ENCODE results near the gene NFIC.
A peak's percentile ranks its signal among the peaks of the same experiment; 100 is the strongest.
"Not testable (repeated sequence)": the region's sequence is repeated elsewhere in the genome, so short reads cannot be mapped to it uniquely, and the experiment has no call there.

The NFIC gene

DNA sequence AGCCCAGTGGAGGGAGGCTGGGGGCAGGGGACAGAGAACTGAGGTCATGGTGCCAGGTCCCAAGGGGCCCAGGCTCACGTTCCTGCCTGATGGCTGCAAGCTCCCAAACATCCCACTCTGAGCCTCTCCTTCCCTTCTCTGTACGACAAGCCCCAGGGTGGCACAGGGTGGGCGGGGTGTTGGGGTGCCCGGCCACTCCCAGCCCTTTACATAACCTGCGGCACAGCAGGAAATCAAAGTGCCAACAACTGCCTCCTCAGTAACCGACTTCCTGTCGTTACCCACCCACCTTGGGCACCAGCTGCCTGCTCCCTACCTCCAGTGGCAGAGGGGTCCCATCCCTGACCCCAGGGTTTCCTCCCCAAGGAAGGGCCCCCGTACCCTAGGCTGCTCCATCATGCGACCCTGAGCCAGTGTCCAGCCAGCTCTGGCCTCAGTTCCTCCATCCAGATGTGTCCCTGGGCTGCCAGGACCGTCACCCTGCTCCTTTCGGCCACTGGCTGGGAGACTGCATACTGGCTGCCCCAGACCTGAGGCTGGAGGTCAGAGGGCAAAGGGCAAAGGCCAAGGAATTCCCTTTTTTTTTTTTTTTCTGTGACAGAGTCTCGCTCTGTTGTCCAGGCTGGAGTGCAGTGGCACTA lies 27.7 kb upstream of the NFIC start:
- peak; percentile 77 for DNase-seq

DNA sequence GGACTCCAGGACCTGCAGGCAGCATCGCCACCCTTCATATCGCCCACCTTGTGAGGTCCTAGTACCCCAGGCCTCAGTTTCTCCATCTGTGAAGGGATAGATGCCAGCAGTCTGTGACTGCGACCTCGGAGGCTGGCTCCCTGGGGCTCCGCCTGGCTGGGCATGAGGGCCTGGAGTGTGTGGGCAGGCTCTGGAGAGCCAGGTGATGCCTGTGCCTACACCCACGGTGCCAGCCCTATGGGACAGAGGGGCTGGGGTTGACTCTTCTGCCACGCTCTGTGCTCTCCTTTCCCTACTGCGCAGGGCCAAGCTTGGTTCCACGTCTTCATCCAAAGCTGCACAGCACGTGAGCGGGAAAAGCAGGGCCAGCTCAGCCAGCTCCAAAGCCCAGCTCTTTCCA lies 26.0 kb upstream of the NFIC start:
- DNase-seq = no peak

DNA sequence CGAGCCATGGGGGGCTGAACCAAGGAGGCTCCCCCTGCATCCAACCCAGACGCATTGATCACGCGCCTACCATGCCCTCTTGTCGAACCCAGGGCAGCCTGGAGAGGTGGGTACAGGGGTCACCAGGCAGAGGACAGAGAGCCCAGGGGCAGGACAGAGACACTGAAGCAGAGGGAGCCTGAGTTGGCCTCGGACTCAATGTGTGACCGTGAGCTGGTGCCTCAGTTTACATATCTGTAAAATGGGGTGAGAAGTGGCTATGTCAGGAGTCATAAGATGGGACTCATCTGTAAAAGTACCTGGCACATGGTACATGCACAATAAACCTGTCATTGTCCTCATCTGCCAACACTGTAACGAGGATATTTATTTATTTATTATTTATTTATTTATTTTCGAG lies 24.1 kb upstream of the NFIC start:
- DNase-seq = no peak

DNA sequence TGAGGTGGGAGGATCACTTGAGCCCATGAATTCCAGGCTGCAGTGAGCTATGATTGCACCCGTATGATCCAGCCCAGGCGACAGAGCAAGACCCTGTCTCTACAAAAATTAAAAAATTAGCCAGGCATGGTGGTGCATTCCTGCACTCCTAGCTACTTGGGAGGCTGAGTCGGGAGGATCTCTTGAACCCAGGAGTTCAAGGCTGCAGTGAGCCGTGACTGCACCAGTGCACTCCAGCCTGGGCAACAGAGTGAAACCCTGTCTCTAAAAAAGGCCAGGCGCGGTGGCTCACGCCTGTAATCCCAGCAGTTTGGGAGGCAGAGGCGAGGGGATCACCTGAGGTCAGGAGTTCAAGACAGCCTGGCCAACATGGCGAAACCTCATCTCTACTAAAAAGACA lies 23.4 kb upstream of the NFIC start:
- not testable (repeated sequence) for DNase-seq

DNA sequence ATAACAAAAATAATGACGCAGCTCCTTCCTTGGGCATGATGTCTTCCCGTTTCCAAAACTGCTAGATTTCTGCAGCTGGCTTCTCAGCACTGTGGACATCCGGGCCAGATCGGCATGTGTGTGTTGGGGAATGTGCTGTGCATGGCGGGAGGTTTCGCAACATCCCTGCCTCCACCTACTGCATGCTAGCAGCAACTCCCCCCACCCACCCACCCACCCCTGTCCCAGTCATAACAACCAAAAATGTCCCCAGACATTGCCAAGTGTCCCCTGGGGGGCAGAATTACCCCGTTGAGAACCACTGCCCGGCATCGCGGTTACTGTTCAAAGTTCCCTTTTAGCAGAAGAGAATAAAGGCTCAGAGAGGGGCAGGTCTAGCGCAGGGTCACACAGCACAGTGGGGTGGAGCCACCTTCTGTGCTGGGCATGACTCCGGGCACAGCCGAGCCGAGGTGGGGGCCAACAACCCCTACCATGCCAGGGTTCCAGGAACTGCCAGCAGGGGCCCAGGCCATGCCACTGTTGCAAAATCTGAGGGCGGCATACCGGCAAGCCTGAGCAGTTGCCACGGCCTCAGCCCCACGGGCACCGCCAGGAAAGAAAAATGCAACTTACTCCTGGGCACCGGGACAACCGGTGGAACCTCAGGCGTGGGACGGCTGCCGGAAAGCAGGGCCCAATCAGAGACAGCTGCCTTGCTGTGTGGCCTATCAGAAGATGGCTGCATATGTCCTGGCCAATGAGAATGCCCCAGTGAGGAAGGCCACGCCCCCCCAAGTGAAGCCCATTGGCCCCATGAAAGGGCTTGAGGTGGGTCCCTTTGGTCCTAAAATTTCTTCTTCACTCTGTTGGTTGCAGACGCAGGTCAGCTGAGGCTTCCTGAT lies 22.5 kb upstream of the NFIC start:
- peak; percentile 65 for DNase-seq

DNA sequence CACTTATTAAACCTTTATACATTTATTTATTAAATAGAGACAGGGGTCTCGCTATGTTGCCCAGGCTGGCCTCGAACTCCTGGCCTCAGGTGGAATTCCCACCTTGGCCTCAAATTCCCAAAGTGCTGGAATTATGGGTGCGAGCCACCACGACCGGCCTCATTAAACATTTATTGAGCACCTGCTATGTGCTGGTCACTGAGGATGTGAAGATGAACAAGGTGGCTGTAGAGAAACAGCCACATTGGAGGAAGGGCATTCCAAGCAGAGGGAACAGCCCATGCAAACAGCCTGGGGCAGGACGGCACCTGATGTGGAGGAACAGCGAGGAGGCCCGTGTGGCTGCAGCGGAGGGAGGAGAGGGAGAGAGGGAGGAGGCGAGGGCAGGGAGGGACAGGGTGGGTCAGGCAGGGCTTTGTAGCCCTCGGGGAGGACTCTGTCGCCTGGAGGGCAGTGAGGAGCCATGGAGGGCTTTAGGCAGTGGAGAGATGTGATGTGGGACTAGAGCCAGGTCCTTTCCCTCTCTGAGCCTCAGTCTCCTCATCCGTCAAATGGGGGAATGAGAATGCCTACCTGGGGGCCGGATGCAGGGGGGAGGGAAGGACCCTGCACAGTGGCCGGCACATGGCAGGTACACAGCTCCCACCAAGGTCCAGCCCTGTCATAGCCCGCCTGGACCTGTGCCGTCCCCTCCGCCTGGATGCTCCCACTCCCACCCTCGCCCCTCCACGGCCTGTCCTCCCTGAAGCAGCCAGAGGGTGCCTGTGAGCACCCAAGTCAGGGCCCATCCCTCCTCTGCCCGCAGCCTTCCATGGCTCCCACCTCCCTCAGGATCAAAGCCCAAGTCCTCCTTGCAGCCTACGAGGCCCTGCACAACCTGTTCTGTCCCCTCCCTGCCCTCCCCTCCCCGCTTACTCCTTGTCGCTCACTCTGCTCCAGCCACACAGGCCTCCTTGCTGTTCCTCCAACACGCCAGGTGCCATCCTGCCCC lies 21.5 kb upstream of the NFIC start:
- no peak for DNase-seq

DNA sequence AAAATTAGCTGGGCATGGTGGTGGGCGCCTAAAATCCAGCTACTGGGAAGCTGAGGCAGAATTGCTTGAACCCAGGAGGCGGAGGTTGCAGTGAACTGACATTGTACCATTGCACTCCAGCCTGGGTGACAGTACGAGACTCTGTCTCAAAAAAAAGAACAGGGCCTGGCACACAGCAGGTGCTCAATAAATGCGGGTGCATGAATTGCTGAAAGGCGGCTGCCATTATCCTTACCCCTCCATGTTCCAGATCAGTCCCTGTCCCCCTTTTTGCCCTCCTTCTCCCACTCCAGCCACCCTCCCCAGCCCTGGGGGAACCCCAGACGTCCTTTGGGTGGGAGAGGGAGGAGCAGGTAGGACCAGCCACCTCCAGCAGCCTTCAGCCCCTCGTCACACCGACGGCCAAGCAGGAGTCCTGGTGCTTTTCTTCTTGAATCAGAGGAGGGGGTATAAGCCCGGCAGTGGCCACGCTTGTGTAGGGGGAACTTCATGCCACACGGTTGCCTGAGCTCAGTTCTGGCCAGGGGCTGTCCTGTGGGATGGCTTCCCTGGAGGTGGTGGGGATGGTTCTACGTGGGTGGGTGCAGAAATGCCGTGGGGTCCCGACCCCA lies 20.4 kb upstream of the NFIC start:
- no peak for DNase-seq

DNA sequence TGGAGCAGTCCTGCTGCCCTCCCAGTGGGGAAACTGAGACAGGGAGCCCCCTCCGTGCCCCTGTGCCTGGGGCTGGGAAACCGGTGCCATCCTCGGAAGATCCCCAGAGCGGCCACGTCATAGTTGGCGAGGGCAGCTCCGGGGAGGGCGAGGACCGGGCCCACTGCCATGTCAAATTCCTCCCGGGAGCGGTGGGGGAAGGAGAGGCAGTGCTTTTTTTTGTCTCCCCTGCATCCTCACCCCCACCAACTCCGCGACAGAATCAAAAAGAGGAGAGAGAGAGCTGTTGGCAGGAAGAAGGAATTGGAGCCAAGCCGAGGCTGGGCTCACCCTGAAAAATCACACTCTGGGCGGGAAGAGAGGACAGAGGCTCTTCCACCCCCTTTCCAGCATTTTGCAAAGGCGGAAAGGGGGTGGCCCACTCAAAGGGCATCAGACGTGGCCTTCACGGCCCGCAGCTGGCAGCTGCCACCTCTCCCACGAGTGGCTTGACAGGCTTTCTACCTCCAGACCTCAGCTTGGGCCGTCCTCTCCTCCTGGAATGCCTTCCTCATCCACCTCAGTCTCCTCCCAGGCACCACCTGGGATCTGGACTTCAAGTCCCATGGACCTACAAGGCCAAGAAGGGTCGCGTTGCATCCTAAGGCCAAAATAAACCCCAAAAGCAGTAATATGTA lies 19.6 kb upstream of the NFIC start:
- no peak for DNase-seq

DNA sequence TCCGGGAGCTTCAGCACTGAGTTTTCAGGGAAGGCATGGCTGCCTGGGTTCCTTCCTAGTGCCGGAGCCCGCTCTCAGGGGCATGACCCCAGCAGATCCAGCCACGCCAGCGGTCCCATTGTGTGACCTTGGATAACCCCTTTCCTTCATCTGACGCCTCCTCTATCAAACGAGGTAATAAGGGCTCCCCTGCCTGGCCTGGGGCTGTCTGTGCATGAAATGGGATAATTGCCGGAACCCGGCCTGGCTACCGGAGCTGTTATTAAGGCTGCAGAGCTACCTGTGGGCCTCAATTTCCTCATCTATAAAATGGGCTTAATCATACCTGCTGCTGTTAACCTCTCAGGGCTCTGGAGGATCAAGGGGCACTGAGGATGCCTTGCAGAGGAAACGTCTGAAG lies 18.3 kb upstream of the NFIC start:
- no peak for DNase-seq

DNA sequence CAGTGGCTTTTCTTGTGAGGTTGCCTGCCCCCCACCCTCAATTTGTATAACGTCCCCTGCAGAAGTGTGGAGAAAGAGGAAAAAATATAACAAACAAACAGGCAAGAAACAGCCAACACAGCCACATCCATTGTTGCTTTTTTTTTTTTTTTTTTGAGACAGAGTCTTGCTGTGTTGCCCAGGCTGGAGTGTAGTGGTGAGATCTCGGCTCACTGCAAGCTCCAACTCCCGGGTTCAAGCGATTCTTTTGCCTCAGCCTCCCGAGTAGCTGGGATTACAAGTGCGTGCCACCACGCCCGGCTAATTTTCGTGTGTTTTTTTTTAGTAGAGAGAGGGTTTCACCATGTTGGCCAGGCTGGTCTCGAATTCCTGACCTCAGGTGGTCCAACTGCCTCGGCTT lies 17.9 kb upstream of the NFIC start:
- DNase-seq = not testable (repeated sequence)

DNA sequence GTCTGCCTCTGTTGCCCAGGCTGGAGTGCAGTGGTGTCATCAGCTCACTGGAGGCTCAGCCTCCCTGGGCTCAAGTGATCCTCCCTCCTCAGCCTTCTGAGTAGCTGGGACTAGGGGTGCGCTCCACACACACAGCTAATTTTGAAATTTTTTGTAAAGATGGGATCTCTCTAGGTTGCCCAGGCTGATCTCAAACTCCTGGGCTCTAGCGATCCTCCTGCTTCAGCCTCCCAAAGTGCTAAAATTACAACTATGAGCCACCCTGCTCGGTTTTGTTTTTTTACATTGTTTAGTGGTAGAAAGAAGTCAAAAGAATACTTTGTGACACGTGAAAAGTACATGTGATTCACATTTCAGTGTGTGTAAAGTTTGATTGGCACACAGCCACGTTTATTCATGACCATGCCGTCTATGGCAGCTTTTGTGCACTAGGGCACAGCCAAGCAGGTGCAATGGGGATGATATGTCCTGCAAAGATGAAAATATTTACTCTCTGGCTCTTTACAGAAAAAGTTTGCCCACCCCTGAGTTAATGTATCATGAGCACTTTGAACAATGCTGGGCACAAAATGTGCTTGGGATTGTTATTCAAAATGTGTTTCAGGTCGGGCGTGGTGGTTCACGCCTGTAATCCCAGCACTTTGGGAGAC lies 16.2 kb upstream of the NFIC start:
- no peak for DNase-seq

DNA sequence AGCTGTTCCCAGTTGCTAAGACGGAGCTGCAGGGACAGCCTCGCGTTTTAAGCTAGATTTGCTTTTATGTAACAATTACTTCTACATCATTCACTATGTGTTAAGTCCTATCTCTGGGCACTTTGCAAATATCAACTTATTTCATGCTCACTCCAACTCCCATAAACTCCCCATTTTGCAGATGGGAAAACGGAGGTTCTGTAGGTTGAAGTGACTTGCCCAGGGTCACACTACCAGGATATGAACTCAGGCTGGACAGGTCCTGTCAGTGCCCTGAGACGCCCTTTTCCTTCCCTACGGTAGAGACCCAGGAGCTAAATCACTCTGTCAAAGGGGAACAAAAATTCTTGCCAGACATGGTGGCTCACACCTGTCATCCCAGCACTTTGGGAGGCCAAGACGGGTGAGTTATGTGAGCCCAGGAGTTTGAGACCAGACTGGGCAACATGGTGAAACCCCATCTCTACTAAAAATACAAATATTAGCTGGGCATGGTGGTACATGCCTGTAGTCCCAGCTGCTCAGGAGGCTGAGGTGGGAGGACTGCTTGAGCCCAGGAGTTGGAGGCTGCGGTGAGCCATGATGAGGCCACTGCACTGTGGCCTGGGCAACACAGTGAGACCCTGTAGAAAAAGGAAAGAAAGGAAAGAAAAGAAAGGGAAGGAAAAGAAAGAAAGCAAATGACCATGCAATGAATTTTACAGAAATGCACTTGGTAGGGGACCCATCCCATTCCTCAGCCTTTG lies 14.5 kb upstream of the NFIC start:
- no peak for DNase-seq

DNA sequence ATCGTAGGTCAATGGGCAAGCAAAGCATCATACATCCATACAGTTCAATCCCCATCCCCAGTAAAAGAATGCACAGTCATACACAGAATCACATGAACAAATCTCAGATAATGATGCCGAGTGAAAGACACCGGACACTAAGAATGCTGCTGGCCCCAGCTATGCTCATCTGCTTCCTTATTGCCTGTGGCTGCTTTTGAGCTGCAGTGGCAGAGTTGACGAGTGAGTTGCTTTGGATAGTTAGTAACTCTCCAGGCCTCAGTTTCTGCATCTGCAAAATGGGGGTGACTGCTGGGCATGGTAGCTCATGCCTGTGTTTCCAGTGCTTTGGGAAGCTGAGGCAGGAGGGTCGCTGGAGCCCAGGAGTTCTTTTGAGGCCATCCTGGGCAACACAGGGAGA lies 12.9 kb upstream of the NFIC start:
- no peak for DNase-seq

DNA sequence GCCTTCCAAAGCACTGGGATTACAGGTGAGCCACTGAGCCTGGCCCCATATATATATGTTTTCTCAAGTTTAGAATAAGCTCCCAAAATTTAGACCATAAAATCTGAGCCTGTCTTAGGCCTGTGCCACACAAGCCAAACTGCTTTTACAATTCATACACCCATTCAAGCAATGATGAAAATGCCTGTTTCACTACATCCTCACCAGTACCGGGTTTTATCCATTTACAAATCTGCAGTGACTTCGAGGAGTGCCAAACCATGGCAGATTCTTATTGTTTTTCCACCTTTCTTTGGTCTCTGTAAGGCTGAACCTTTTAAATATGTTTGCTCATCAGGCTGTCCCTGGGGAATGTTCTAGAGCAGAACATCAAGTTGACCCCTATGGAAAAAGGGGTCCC lies 9.6 kb upstream of the NFIC start:
- no peak for DNase-seq

DNA sequence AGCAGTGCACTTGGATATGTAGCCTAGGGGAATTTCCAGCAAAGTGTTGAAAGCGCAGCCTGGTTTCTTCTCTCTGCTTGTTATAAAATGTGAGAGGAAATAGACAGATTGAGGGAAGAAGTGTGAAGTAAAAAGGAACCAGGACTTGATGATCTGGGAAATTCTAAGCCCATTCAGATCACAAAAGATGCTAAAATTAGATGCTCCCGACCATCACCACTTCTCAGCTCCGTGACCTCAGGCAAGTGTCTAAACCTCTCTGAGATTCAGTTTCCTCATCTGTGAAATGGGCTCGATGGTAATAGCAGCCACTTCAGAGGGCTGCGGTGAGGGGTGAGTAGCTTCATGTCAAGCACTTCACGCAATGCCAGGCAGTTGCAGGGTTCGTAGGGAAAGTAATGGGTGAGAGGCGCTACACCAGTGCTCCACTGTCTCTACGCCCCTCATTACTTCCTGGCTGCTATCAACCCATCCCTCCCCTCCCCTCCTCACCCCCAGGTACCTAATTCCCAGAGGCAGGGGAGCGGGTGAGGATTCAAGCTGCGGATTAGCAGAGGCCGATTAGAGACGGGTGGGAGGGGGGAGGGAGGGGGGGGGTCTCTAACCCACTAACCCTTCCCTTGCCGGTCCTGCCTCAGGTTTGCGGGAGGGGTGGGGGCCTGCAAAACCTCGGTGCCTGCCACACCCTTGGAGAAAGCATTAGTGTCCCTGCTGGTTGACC lies 9.0 kb upstream of the NFIC start:
- DNase-seq = peak; percentile 54

DNA sequence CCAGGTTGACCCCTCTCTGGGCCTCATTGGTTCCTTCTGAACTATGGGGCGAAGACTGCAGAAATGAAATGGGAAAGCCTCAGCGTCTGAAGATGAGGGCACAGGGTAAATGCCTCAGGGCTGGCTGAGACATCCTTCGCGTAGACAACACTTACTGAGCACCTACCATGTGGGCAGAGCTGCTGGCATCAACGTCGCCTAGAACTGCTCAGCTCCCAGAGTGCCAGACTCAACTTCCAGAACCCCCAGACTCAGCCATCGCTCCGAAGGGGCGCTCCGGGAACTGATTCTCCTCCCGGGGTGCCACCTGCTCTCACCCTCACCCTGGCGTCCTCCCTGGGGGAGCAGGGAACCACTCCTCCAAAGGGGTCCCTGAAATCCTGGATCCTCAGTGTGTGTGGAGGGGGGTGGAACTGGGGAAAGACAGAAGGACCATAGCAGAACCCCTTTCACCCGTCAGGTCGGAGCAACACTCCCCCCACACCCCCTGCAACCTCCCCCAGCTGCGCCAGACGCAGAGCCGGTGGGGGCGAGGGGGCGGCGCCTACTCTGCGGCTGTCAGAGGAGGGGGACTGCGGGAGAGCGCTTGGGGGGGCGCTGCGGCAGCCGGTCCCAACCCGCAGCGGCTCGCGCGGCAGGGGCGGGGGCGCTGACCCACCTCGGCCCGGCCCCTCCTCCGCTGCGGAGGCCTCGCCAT lies 8.2 kb upstream of the NFIC start:
- DNase-seq = peak; percentile 48

DNA sequence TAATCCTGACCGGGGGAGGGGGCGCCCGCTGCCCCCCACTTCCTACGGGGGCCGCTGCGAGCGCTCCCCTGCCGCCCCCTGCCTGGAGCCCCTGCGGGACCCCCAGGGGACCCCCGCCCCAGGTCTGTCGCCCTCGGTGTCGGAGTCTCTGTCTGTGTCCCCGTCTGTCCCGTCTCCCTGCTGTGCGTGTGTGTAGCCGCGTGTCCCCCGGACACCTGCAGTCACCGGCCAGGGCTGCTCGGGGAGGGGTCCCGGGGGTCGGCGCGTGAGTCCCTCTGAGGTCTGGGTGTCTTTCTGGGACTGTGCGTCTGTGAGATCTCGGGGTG lies 7.7 kb upstream of the NFIC start:
- DNase-seq = no peak

DNA sequence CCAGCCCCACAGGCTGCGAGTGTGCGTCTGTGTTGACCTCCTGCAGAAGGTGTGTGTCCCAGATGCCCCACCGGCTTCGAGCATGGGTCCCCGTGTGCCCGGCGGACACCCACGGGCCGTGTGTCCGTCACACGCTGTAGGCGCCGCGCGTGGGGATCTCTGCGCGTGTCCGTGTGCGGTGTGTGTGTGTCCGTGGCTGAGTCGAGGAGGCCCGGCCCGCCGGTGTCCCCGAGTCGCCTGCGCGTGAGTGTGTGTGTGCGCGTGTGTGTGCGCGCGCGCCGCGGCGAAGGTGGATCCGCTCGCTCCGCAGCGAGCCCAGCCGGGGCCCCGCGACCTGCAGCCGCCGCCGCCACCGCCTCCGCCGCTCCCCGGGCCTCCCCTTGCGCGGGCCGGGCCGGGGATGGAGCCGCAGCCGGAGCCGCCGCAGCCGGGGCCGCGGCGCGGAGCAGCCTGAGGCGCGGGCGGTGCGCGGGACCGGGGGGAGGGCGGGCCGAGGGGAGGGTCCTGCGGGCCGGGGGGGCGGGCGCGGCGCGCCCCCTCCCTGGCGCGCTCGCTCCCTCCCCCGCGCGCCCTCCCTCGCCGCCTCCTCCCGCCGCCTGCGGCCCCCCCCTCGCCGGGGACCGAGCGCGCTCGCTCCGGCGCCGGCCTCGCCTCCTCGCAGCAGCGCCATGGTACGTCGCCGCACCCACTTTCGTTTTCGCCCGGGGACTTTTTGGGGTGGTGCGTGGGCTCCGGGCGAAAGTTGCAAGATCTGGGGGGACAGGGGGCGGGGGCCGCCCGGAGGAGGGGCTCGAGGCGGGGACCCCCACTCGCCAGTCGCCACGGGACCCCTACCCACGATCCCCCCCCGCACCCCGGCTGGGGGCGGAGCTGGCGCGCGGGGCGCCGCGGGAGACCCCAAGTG lies 7.1 kb upstream of the NFIC start:
- peak; percentile 86 for DNase-seq
